Measurements from ENCODE around the gene NEK5.

GRCh38 chr13:52156724-52157261 lies 27.9 kb upstream of the NEK5 start:
- no peak for TF ChIP-seq POLR2A (IDR thresholded peaks at IDR 0.05)
- TF ChIP-seq, protein P1, sequence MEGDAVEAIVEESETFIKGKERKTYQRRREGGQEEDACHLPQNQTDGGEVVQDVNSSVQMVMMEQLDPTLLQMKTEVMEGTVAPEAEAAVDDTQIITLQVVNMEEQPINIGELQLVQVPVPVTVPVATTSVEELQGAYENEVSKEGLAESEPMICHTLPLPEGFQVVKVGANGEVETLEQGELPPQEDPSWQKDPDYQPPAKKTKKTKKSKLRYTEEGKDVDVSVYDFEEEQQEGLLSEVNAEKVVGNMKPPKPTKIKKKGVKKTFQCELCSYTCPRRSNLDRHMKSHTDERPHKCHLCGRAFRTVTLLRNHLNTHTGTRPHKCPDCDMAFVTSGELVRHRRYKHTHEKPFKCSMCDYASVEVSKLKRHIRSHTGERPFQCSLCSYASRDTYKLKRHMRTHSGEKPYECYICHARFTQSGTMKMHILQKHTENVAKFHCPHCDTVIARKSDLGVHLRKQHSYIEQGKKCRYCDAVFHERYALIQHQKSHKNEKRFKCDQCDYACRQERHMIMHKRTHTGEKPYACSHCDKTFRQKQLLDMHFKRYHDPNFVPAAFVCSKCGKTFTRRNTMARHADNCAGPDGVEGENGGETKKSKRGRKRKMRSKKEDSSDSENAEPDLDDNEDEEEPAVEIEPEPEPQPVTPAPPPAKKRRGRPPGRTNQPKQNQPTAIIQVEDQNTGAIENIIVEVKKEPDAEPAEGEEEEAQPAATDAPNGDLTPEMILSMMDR (IDR thresholded peaks at IDR 0.05): no peak

Data from body of pancreas (tissue), 4 donors.